Measurements from ENCODE around the gene LNP1. TPM values are rescaled to one million over a fixed set of nuclear protein-coding genes. Genes with fewer than 3 reads are reported as not detected.
"Not testable (repeated sequence)": the region's sequence is repeated elsewhere in the genome, so short reads cannot be mapped to it uniquely, and the experiment has no call there.

Gene LNP1
- total RNA-seq, 2 donors from 2014 or later: 3.1 to 3.2 TPM

- Mint-ChIP-seq H3K4me3 (no peak overlapping the region), H3K27me3 (ENCODE audit: low read depth) (peaks cover 9% of the 10 kb centered on the region), H3K4me1 (ENCODE audit: low read depth) (no peaks in the 10 kb centered on the region), H3K27ac (no peak overlapping the region), H3K36me3 (ENCODE audit: insufficient read depth in 2 of 2) (no peaks in the 10 kb centered on the region), H3K9me3 (no peaks in the 10 kb centered on the region)
- ATAC-seq (replicated peaks in 1 of 2): no peak
- no peak for DNase-seq
Observed at GRCh38 chr3:100424261-100424660, 22.9 kb downstream of the LNP1 start.

- DNase-seq: no peak
- H3K36me3 Mint-ChIP-seq (ENCODE audit: insufficient read depth in 2 of 2): no peaks in the 10 kb centered on the region
- no peaks in the 10 kb centered on the region for H3K4me1 Mint-ChIP-seq (ENCODE audit: low read depth)
- ATAC-seq (replicated peaks in 1 of 2): no peak
- no peak overlapping the region for H3K4me3 Mint-ChIP-seq
- H3K27me3 Mint-ChIP-seq (ENCODE audit: low read depth): peaks cover 9% of the 10 kb centered on the region
- H3K9me3 Mint-ChIP-seq: no peaks in the 10 kb centered on the region
- no peak overlapping the region for H3K27ac Mint-ChIP-seq
Observed at GRCh38 chr3:100425316-100425715, 24.0 kb downstream of the LNP1 start.

DNA sequence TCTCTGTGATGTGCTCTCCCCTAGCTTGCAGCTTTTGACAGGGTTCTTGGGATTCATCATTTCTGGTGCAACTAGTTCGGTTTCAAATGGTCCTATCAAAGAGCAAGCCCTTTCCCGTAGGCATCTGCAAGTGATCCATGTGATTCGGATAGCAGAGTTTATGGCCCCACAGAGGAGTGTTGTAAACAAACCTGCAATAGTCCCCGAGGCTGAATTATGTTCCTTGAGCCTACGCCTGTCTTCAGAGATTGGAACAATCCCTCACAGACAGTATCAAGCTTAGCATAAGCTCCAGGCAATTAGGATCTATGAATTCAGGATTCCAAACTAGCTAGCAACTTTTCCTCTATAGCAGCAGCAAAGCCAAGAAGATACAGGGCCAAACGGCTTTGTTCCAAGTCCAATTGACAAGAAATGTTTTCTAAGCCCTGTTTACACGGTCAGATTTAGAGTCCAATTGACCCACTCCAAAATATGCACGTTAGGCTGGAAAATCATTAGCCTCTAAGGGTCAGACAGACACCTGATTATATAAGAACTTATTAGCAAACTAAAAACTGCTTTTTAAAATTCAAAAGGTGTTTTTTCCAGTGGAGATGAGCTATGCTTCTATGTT, 24.8 kb downstream of the LNP1 start:
- ATAC-seq (replicated peaks in 1 of 2) (no peak), DNase-seq (no peak)
- Mint-ChIP-seq H3K27ac (no peak overlapping the region), H3K4me1 (ENCODE audit: low read depth) (no peaks in the 10 kb centered on the region), H3K4me3 (no peak overlapping the region), H3K9me3 (no peaks in the 10 kb centered on the region), H3K36me3 (ENCODE audit: insufficient read depth in 2 of 2) (no peaks in the 10 kb centered on the region), H3K27me3 (ENCODE audit: low read depth) (peaks cover 9% of the 10 kb centered on the region)

DNA sequence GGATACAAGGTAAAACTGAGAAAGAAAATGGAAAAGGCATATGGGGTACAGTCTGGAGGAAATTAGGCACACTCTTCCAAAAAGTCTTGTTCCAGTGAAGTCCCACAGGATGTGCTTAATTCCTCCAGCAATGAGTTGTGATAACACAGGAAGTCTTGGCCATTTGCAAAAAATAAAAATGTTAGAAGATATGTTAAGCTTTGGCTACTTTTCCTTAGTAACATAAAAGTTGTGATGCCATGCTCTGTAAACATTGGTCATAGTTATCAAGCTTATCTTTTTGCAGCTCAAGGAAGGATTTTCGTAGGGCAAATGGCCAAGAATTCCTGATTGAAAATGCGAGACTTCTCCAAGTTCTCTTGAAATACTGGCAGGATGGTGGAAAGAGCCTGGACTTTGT, 26.4 kb downstream of the LNP1 start:
- no peak for DNase-seq
- H3K9me3 Mint-ChIP-seq: no peaks in the 10 kb centered on the region
- peaks cover 9% of the 10 kb centered on the region for H3K27me3 Mint-ChIP-seq (ENCODE audit: low read depth)
- no peak overlapping the region for H3K27ac Mint-ChIP-seq
- no peaks in the 10 kb centered on the region for H3K36me3 Mint-ChIP-seq (ENCODE audit: insufficient read depth in 2 of 2)
- H3K4me3 Mint-ChIP-seq: no peak overlapping the region
- H3K4me1 Mint-ChIP-seq (ENCODE audit: low read depth): no peaks in the 10 kb centered on the region
- no peak for ATAC-seq (replicated peaks in 1 of 2)

- no peak for ATAC-seq (replicated peaks in 1 of 2)
- no peaks in the 10 kb centered on the region for H3K4me1 Mint-ChIP-seq (ENCODE audit: low read depth)
- H3K27ac Mint-ChIP-seq: no peak overlapping the region
Observed at GRCh38 chr3:100429187-100429716, 27.9 kb downstream of the LNP1 start.

GRCh38 chr3:100436951-100437350, 35.6 kb downstream of the LNP1 start:
- H3K36me3 Mint-ChIP-seq (ENCODE audit: insufficient read depth in 2 of 2): peaks cover 0 to 8% of the 10 kb centered on the region in 2 donors
- ATAC-seq (replicated peaks in 1 of 2) (no peak), DNase-seq (no peak)
- H3K4me1 Mint-ChIP-seq (ENCODE audit: low read depth): peaks cover 8% of the 10 kb centered on the region
- no peak overlapping the region for H3K27ac Mint-ChIP-seq
- H3K27me3 Mint-ChIP-seq (ENCODE audit: low read depth): no peaks in the 10 kb centered on the region
- H3K4me3 Mint-ChIP-seq: no peak overlapping the region
- peaks cover 0 to 2% of the 10 kb centered on the region in 2 donors for H3K9me3 Mint-ChIP-seq

More at GRCh38 chr3:100429187-100429716, 27.9 kb downstream of the LNP1 start:
- Mint-ChIP-seq H3K36me3 (ENCODE audit: insufficient read depth in 2 of 2) (peaks cover 0 to under 1% of the 10 kb centered on the region in 2 donors), H3K9me3 (peaks cover 0 to 1% of the 10 kb centered on the region in 2 donors), H3K4me3 (no peak overlapping the region), H3K27me3 (ENCODE audit: low read depth) (peaks cover 9% of the 10 kb centered on the region)
- DNase-seq: no peak

DNA sequence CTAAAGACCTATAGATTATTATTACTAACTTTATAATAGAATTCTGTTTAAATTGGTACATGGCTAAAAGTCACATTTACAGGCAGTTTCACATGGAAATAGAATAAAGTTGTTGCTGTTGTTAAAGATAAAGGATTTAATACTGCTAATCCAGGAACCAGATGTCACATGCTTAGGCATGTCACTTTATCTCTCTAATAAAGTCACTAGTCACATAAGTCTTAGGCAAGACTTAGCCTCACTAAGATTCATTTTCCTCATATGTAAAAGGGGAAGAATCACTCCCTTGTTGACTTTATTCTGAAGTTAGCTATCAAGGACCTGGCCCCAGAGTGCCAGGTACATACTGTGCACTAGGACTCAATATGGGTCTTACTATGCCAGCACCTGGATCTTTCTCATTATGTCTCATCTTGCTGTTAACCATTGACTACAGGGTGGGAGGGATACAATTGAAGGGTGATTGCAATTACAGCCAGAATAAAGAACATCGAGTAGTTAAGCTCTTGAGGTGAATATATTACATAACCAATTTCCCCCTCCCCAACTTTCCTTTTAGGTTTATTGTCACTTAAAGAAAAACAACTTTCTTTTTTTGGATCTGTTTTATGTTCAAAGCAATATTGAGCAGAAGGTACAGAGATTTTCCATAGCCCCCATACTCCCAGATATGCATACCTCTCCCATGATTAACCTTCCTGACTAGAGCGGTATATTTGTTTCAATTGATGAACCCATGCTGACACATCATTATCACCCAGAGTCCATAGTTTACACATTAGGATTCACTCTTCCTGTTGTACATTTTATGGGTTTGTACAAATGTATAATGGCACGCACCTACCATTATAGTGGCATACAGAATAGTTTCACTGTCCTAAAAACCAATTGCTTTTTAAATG, 36.6 kb downstream of the LNP1 start:
- Mint-ChIP-seq H3K27me3 (ENCODE audit: low read depth) (no peaks in the 10 kb centered on the region), H3K9me3 (peaks cover 0 to 4% of the 10 kb centered on the region in 2 donors), H3K4me3 (no peak overlapping the region), H3K36me3 (ENCODE audit: insufficient read depth in 2 of 2) (peaks cover 0 to 11% of the 10 kb centered on the region in 2 donors), H3K4me1 (ENCODE audit: low read depth) (peaks cover 8% of the 10 kb centered on the region), H3K27ac (no peak overlapping the region)
- DNase-seq (no peak), ATAC-seq (replicated peaks in 1 of 2) (no peak)

DNA sequence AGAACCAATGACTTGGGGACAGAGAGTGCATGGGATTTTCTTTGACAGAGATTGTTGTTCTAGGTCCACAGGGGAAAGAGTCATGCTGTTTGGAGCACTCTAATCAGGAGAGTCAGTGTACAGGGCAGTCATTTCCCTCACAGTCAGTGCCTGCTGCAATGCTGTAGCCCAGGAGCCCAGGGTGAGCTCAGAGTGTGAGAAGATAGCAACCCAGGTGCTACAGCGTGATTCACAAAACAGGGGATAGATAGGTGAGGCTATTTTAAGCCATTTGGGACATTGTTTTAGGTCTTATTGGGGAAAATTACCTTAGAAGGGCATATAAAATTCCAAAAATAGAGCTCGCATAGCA, 37.3 kb downstream of the LNP1 start:
- H3K27me3 Mint-ChIP-seq (ENCODE audit: low read depth): no peaks in the 10 kb centered on the region
- H3K4me3 Mint-ChIP-seq: no peak overlapping the region
- peaks cover 0 to 4% of the 10 kb centered on the region in 2 donors for H3K9me3 Mint-ChIP-seq
- H3K27ac Mint-ChIP-seq: no peak overlapping the region
- no peak for DNase-seq
- peaks cover 8% of the 10 kb centered on the region for H3K4me1 Mint-ChIP-seq (ENCODE audit: low read depth)
- H3K36me3 Mint-ChIP-seq (ENCODE audit: insufficient read depth in 2 of 2): peaks cover 0 to 11% of the 10 kb centered on the region in 2 donors
- no peak for ATAC-seq (replicated peaks in 1 of 2)

DNA sequence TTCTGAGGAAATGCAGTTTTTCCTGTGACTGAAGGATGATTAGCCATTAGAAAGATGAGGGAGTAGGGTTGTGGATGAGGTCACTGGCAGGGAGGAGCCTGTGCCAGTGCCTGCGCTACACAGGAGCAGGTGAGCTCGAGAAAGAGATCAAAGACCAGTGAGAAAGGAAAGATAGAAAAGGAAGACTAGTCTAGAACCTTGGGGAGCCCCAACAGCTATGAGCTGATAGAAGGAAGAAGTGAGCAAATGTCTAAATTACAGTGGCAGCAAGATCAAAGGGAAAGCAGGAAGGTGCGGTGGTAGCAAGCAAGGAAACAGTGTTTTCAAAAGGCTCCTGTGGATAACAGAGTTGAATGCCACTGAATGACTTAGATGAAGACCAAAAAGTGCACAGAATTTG, 39.6 kb downstream of the LNP1 start:
- Mint-ChIP-seq H3K27me3 (ENCODE audit: low read depth) (no peaks in the 10 kb centered on the region), H3K4me1 (ENCODE audit: low read depth) (peaks cover 8% of the 10 kb centered on the region), H3K27ac (no peak overlapping the region), H3K4me3 (peak overlapping the region in 1 of 2 donors; percentile 2), H3K9me3 (peaks cover 0 to 1% of the 10 kb centered on the region in 2 donors), H3K36me3 (ENCODE audit: insufficient read depth in 2 of 2) (peaks cover 2 to 3% of the 10 kb centered on the region in 2 donors)
- no peak for ATAC-seq (replicated peaks in 1 of 2)
- no peak for DNase-seq

DNA sequence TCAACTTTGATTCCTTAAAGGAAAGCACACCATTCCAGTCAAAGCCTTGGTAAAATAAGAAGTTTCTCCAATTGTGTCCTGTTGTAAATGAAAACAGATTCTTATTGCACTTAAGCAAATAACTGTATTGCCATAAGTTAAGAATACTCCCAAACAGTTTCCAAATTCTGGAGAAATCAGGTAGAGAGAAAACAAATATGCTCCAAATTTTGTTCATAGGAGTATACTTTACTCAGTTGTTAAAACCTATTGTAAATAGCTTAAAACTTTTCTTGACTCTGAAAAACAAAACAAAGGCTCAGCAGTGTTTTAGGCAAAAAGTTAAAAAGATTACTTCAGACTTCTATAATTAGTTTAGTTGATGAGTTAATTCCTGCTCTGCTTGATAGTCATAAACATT, 42.4 kb downstream of the LNP1 start:
- no peak for ATAC-seq (replicated peaks in 1 of 2)
- H3K4me3 Mint-ChIP-seq: no peak overlapping the region

GRCh38 chr3:100447067-100447466, 45.7 kb downstream of the LNP1 start:
- H3K36me3 Mint-ChIP-seq (ENCODE audit: insufficient read depth in 2 of 2); DNase-seq; H3K27me3 Mint-ChIP-seq (ENCODE audit: low read depth); H3K27ac Mint-ChIP-seq; H3K9me3 Mint-ChIP-seq; ATAC-seq (replicated peaks in 1 of 2); H3K4me3 Mint-ChIP-seq; H3K4me1 Mint-ChIP-seq (ENCODE audit: low read depth): not testable (repeated sequence)

More for the DNA sequence above, 42.4 kb downstream of the LNP1 start:
- peaks cover 3 to 4% of the 10 kb centered on the region in 2 donors for H3K36me3 Mint-ChIP-seq (ENCODE audit: insufficient read depth in 2 of 2)
- peaks cover 2 to 3% of the 10 kb centered on the region in 2 donors for H3K9me3 Mint-ChIP-seq
- DNase-seq: no peak
- H3K27me3 Mint-ChIP-seq (ENCODE audit: low read depth): no peaks in the 10 kb centered on the region
- no peak overlapping the region for H3K27ac Mint-ChIP-seq
- H3K4me1 Mint-ChIP-seq (ENCODE audit: low read depth): peaks cover 8% of the 10 kb centered on the region

GRCh38 chr3:100448079-100448478, 46.7 kb downstream of the LNP1 start:
- H3K4me1 Mint-ChIP-seq (ENCODE audit: low read depth): no peaks in the 10 kb centered on the region

GRCh38 chr3:100449214-100449613, 47.9 kb downstream of the LNP1 start:
- Mint-ChIP-seq H3K4me1 (ENCODE audit: low read depth) (no peaks in the 10 kb centered on the region), H3K36me3 (ENCODE audit: insufficient read depth in 2 of 2) (peaks cover 0 to 4% of the 10 kb centered on the region in 2 donors), H3K27ac (no peak overlapping the region), H3K4me3 (no peak overlapping the region), H3K27me3 (ENCODE audit: low read depth) (no peaks in the 10 kb centered on the region), H3K9me3 (peaks cover 2% of the 10 kb centered on the region in 2 donors)
- DNase-seq (no peak), ATAC-seq (replicated peaks in 1 of 2) (no peak)

More at GRCh38 chr3:100448079-100448478, 46.7 kb downstream of the LNP1 start:
- DNase-seq (no peak), ATAC-seq (replicated peaks in 1 of 2) (no peak)
- H3K36me3 Mint-ChIP-seq (ENCODE audit: insufficient read depth in 2 of 2): peaks cover 0 to 4% of the 10 kb centered on the region in 2 donors
- peaks cover 2% of the 10 kb centered on the region in 2 donors for H3K9me3 Mint-ChIP-seq
- H3K4me3 Mint-ChIP-seq: no peak overlapping the region
- no peak overlapping the region for H3K27ac Mint-ChIP-seq
- no peaks in the 10 kb centered on the region for H3K27me3 Mint-ChIP-seq (ENCODE audit: low read depth)

Measured in activated T-cell treated with anti-CD3 and anti-CD28 coated beads, Interleukin-2, amount 50 U/mL, for 72 hours (primary cell).